Panc1 (cell line): Measurements from ENCODE around the gene ILDR2. TPM values are rescaled to one million over a fixed set of nuclear protein-coding genes. Genes with fewer than 3 reads are reported as not detected.

Source experiments
- ATAC-seq: fragments of 200-7000 bp; cut with Tn5 transposase; 2 replicates; pipeline ENCODE4 v1.9.1; 2020; ENCODE audit warnings: mild to moderate bottlenecking, moderate library complexity
- BruUV-seq: library from RNA; stranded (reverse); fragments of 400-500 nt; replicated peaks from 2 replicates; lab custom pipeline; 2021; lab: Mats Ljungman, UMichigan
- CTCF ChIA-PET: fragments of 300-600 bp; sonication (Branson Sonifier 250); formaldehyde crosslinking; loops from one replicate; lab custom pipeline; 2022; ENCODE audit warnings: antibody characterized with exemption; lab: Charles Lee
- POLR2A ChIA-PET: fragments of 300-600 bp; sonication (Branson Sonifier 250); formaldehyde crosslinking; loops from one replicate; lab custom pipeline; 2022; ENCODE audit warnings: antibody characterized with exemption; lab: Charles Lee
- DNase-seq: peaks from one replicate; pipeline ENCODE4 v3.0.0-alpha.2; 2010; ENCODE audit warnings: low read depth, low spot score
- H3K27ac ChIP-seq: 2 replicates; pipeline ENCODE4 v1.5.1; 2011; ENCODE audit warnings: mild to moderate bottlenecking, low read length, inconsistent platforms
- H3K27me3 ChIP-seq: fragments of 200-500 bp; sonication (Bioruptor generic); 2 replicates; pipeline ENCODE4 v1.6.0; 2014; ENCODE audit warnings: low read length, inconsistent platforms; ENCODE audit not compliant: control insufficient read depth, insufficient read depth
- H3K36me3 ChIP-seq: fragments of 200-500 bp; sonication (Bioruptor generic); 2 replicates; pipeline ENCODE4 v1.5.1; 2014; ENCODE audit warnings: inconsistent platforms, mild to moderate bottlenecking, low read length, moderate library complexity; ENCODE audit not compliant: control insufficient read depth, insufficient read depth
- H3K4me1 ChIP-seq: 2 replicates; pipeline ENCODE4 v1.5.1; 2011; ENCODE audit warnings: inconsistent platforms, mild to moderate bottlenecking, low read length, moderate library complexity; ENCODE audit not compliant: control insufficient read depth, insufficient read depth
- H3K4me3 ChIP-seq, 2 experiments: 2 replicates each; pipeline ENCODE4 v1.5.1; 2011 to 2012; ENCODE audit warnings: low read depth in 2 of 2, low read length in 2 of 2, mild to moderate bottlenecking in 2 of 2, inconsistent platforms in 1 of 2, moderate library complexity in 1 of 2
- H3K9me3 ChIP-seq: fragments of 200-500 bp; sonication (Bioruptor generic); 2 replicates; pipeline ENCODE4 v1.5.1; 2014; ENCODE audit warnings: low read depth, mild to moderate bottlenecking, inconsistent platforms, low read length, moderate library complexity; ENCODE audit not compliant: control insufficient read depth, insufficient read depth
- POLR2AphosphoS5 ChIP-seq: IDR thresholded peaks from 2 replicates; pipeline ENCODE4 v1.6.1; 2012; ENCODE audit warnings: mild to moderate bottlenecking, low read depth, low read length, moderate library complexity
- SIN3A ChIP-seq: IDR thresholded peaks from 2 replicates; pipeline ENCODE4 v1.6.1; 2012; ENCODE audit warnings: low read depth, mild to moderate bottlenecking, low read length, moderate library complexity, borderline replicate concordance; ENCODE audit not compliant: insufficient read depth
- TCF7L2 ChIP-seq: IDR thresholded peaks from 2 replicates; pipeline ENCODE4 v1.6.1; 2011; ENCODE audit warnings: mild to moderate bottlenecking, low read depth, low read length, inconsistent platforms
- in situ Hi-C: cut with HindIII; loops from 2 replicates; pipeline ENCODE4 v1.10.0; 2016; ENCODE audit warnings: low sequenced_read_pairs, low pct_unique_long_range_greater_than_20kb
- intact Hi-C: fragments of 100-400 bp; cut with micrococcal nuclease; formaldehyde crosslinking; loops from one replicate; pipeline ENCODE4 v1.10.0; 2022; ENCODE audit not compliant: unreplicated experiment
- total RNA-seq: library from RNA; stranded (reverse); gene quantifications from one replicate; pipeline ENCODE4 v1.2.1, GENCODE V29; 2021; ENCODE audit not compliant: unreplicated experiment
- TF ChIP-seq, protein P1 (sequence below): fragments of 450-650 bp; IDR thresholded peaks from 2 replicates; pipeline ENCODE4 v1.5.1; 2017; ENCODE audit warnings: mild to moderate bottlenecking
- TF ChIP-seq, protein P2 (sequence below), 2 experiments: IDR thresholded peaks; 2 replicates each; pipeline ENCODE4 v1.6.1; 2011 to 2012; ENCODE audit warnings: low read depth in 2 of 2, control low read depth in 1 of 2, low read length in 1 of 2, mild to moderate bottlenecking in 1 of 2, moderate library complexity in 1 of 2; ENCODE audit not compliant: insufficient read depth in 1 of 2

The ILDR2 gene
- total RNA-seq, 1 experiment from 2014 or later, result 0.08 TPM

DNA sequence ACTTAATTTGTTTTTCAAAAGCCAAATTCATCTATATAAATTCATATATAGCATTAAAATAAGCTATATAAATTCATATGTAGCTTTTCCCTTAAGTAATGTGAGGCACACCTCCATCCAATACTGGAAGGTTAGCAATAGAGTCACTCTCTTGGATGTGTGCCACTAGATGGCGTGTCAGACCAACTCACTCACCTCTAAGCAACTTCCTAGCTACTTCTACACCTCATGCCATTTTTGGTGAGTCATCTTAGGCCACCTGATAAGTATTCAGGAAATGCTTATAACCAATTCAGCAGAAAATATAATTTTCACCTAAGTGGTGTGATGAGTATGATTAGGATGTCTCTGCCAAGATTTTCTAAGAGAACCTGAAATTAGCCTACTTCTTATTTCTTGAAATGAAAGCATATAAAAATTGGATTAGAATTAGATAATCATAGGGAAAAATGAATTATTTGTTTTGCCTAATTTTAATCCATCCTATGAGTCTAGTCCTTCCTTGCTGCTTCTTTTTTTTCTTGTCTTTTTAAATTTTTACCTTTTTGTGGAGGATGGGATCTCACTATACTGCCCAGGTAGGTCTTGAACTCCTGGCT lies 64.8 kb downstream of the ILDR2 start:
- no peaks in the 10 kb centered on the region for H3K4me1 ChIP-seq
- peaks cover 10% of the 10 kb centered on the region; the same call in 1 of the 2 replicates for H3K9me3 ChIP-seq
- DNase-seq (peak; percentile 67), ATAC-seq (peak; percentile 99)
- no peaks in the 10 kb centered on the region for H3K36me3 ChIP-seq
- no peak overlapping the region for H3K4me3 ChIP-seq
- no TSS peak for BruUV-seq
- POLR2A ChIA-PET, result interaction anchor here (0.6 kb wide), 1 partner anchor 447 kb away, joined by 7 read pairs; no protein-coding TSS in a partner anchor
- in situ Hi-C loops (no loop called here), intact Hi-C loops (loop anchor here (1.0 kb wide), 1 partner anchor 149 kb away; no protein-coding TSS in a partner anchor)
- H3K27ac ChIP-seq, result no peak overlapping the region
- CTCF ChIA-PET, result interaction anchor here (0.6 to 4.0 kb wide), 8 partner anchors 15 to 1200 kb away, joined by 3 to 61 read pairs (median 6); no protein-coding TSS in a partner anchor
- TF ChIP-seq, protein P1, sequence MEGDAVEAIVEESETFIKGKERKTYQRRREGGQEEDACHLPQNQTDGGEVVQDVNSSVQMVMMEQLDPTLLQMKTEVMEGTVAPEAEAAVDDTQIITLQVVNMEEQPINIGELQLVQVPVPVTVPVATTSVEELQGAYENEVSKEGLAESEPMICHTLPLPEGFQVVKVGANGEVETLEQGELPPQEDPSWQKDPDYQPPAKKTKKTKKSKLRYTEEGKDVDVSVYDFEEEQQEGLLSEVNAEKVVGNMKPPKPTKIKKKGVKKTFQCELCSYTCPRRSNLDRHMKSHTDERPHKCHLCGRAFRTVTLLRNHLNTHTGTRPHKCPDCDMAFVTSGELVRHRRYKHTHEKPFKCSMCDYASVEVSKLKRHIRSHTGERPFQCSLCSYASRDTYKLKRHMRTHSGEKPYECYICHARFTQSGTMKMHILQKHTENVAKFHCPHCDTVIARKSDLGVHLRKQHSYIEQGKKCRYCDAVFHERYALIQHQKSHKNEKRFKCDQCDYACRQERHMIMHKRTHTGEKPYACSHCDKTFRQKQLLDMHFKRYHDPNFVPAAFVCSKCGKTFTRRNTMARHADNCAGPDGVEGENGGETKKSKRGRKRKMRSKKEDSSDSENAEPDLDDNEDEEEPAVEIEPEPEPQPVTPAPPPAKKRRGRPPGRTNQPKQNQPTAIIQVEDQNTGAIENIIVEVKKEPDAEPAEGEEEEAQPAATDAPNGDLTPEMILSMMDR, result peak; percentile 80
- TF ChIP-seq, protein P2, sequence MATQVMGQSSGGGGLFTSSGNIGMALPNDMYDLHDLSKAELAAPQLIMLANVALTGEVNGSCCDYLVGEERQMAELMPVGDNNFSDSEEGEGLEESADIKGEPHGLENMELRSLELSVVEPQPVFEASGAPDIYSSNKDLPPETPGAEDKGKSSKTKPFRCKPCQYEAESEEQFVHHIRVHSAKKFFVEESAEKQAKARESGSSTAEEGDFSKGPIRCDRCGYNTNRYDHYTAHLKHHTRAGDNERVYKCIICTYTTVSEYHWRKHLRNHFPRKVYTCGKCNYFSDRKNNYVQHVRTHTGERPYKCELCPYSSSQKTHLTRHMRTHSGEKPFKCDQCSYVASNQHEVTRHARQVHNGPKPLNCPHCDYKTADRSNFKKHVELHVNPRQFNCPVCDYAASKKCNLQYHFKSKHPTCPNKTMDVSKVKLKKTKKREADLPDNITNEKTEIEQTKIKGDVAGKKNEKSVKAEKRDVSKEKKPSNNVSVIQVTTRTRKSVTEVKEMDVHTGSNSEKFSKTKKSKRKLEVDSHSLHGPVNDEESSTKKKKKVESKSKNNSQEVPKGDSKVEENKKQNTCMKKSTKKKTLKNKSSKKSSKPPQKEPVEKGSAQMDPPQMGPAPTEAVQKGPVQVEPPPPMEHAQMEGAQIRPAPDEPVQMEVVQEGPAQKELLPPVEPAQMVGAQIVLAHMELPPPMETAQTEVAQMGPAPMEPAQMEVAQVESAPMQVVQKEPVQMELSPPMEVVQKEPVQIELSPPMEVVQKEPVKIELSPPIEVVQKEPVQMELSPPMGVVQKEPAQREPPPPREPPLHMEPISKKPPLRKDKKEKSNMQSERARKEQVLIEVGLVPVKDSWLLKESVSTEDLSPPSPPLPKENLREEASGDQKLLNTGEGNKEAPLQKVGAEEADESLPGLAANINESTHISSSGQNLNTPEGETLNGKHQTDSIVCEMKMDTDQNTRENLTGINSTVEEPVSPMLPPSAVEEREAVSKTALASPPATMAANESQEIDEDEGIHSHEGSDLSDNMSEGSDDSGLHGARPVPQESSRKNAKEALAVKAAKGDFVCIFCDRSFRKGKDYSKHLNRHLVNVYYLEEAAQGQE (IDR thresholded peaks at IDR 0.05; ENCODE audit: insufficient read depth in 1 of 2, low read depth in 2 of 2, low read length in 1 of 2), result no peak
- TF ChIP-seq TCF7L2, result no peak
- no peak for TF ChIP-seq SIN3A
- no peak for TF ChIP-seq POLR2AphosphoS5
- H3K27me3 ChIP-seq, result peaks cover 12% of the 10 kb centered on the region

DNA sequence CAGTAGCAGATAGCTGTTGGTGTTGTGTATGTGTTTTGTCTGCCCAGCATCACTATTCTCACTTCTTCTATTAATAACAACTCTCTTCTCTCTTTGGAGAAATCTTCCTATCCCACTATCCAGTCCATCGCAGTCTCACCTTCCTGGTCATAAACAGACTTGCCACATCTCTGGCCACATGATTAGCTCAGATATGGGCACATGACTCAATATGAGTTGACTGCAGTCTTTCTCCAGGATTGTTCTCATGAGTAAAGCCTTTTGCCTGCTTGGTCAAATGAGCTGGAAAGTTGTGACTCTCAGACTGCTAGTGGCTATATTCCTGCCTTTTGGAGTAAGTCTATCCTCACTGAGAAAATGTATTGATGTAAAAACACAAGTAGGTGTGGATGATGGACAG lies 66.4 kb downstream of the ILDR2 start:
- Histone ChIP-seq H3K9me3 (peaks cover 10% of the 10 kb centered on the region; the same call in 1 of the 2 replicates), H3K4me1 (no peaks in the 10 kb centered on the region), H3K27me3 (peaks cover 14% of the 10 kb centered on the region), H3K27ac (no peak overlapping the region), H3K36me3 (no peaks in the 10 kb centered on the region), H3K4me3 (no peak overlapping the region)
- ATAC-seq (no peak), DNase-seq (no peak)
- intact Hi-C loops (no loop called here), in situ Hi-C loops (no loop called here)
- BruUV-seq, result no TSS peak
- TF ChIP-seq TCF7L2 (no peak), SIN3A (no peak), POLR2AphosphoS5 (no peak)
- TF ChIP-seq, protein P2 (IDR thresholded peaks at IDR 0.05; ENCODE audit: insufficient read depth in 1 of 2, low read depth in 2 of 2, low read length in 1 of 2), result no peak
- TF ChIP-seq, protein P1, result no peak
- CTCF ChIA-PET, result interaction anchor here (4.0 kb wide), 1 partner anchor 149 kb away, joined by 61 read pairs; no protein-coding TSS in a partner anchor
- POLR2A ChIA-PET, result no interaction called here
